Measurements from ENCODE around the gene SLC26A9.

Gene SLC26A9

GRCh38 chr1:205973377-205974232 is 30.3 kb upstream of the SLC26A9 start:
- no peak for DNase-seq

GRCh38 chr1:205972491-205973168 is 29.4 kb upstream of the SLC26A9 start:
- no peak for DNase-seq

GRCh38 chr1:205972081-205972480 is 28.8 kb upstream of the SLC26A9 start:
- no peak for DNase-seq

GRCh38 chr1:205971082-205971481 is 27.8 kb upstream of the SLC26A9 start:
- no peak for DNase-seq

GRCh38 chr1:205970486-205970885 is 27.2 kb upstream of the SLC26A9 start:
- no peak for DNase-seq

GRCh38 chr1:205969229-205969628 is 26.0 kb upstream of the SLC26A9 start:
- DNase-seq = no peak

- no peak for DNase-seq
These were observed 24.5 kb upstream of the SLC26A9 start for GRCh38 chr1:205967554-205968335.

- DNase-seq = no peak
These were observed 22.0 kb upstream of the SLC26A9 start for GRCh38 chr1:205965036-205965884.

GRCh38 chr1:205963352-205964155 is 20.3 kb upstream of the SLC26A9 start:
- DNase-seq = no peak

- DNase-seq = no peak
These were observed 19.6 kb upstream of the SLC26A9 start for GRCh38 chr1:205962821-205963221.

- DNase-seq = no peak
These were observed 18.9 kb upstream of the SLC26A9 start for GRCh38 chr1:205961991-205962820.

- DNase-seq = peak; percentile 31
These were observed 18.1 kb upstream of the SLC26A9 start for GRCh38 chr1:205961405-205961804.

- DNase-seq = no peak
These were observed 16.5 kb upstream of the SLC26A9 start for GRCh38 chr1:205959789-205960188.

- no peak for DNase-seq
These were observed 12.2 kb upstream of the SLC26A9 start for GRCh38 chr1:205955499-205955898.

- DNase-seq = no peak
These were observed 11.7 kb upstream of the SLC26A9 start for GRCh38 chr1:205954819-205955404.

- no peak for DNase-seq
These were observed 8.5 kb upstream of the SLC26A9 start for GRCh38 chr1:205951746-205952145.

- no peak for DNase-seq
These were observed 7.7 kb upstream of the SLC26A9 start for GRCh38 chr1:205950826-205951549.

- DNase-seq = no peak
These were observed 7.0 kb upstream of the SLC26A9 start for GRCh38 chr1:205950280-205950679.

GRCh38 chr1:205949753-205950152 is 6.5 kb upstream of the SLC26A9 start:
- no peak for DNase-seq

- no peak for DNase-seq
These were observed 5.6 kb upstream of the SLC26A9 start for GRCh38 chr1:205948886-205949285.
